GM12878 (cell line): ENCODE data around the gene KIF11. TPM values are rescaled to one million over a fixed set of nuclear protein-coding genes. Genes with fewer than 3 reads are reported as not detected.
A peak's percentile ranks its signal among the peaks of the same experiment; 100 is the strongest.

Experiments used
- ATF7 ChIP-seq: fragments of 450-650 bp; IDR thresholded peaks from 2 replicates; pipeline ENCODE4 v1.6.1; 2016; ENCODE audit warnings: low read depth, mild to moderate bottlenecking
- EGR1 ChIP-seq, 2 experiments: IDR thresholded peaks; 1 replicate in 1 of 2; 2 replicates in 1 of 2; pipeline ENCODE4 v1.6.1; 2011 to 2012; ENCODE audit warnings: low read depth in 2 of 2, low read length in 2 of 2, borderline replicate concordance in 1 of 2, mild to moderate bottlenecking in 1 of 2, moderate library complexity in 1 of 2
- ESRRA ChIP-seq: IDR thresholded peaks from 2 replicates; pipeline ENCODE4 v1.6.1; 2012; ENCODE audit warnings: mild to moderate bottlenecking, low read length, improper control_type of control experiment
- FOXK2 ChIP-seq: fragments of 450-650 bp; IDR thresholded peaks from 2 replicates; pipeline ENCODE4 v1.6.1; 2017; ENCODE audit warnings: mild to moderate bottlenecking, moderate library complexity
- NR2F1 ChIP-seq: fragments of 450-650 bp; conservative IDR thresholded peaks from 2 replicates; pipeline ENCODE4 v1.6.1; 2017; ENCODE audit warnings: mild to moderate bottlenecking
- SUZ12 ChIP-seq: fragments of 200-600 bp; sonication (generic); IDR thresholded peaks from one replicate; pipeline ENCODE4 v1.6.1; 2018; ENCODE audit warnings: antibody characterized with exemption, mild to moderate bottlenecking; ENCODE audit not compliant: unreplicated experiment
- polyA plus RNA-seq, 11 experiments: library from polyadenylated mRNA; depleted of rRNA in 4 of 11; unstranded in 6 of 11; stranded (reverse) in 5 of 11; fragments of >200 nt; fragmentation: Nextera tagmentation in 4 of 11; fragmentation: Illumina TruSeq in 1 of 11; extraction: Ambion mirVana in 4 of 11; extraction: Trizol in 1 of 11; gene quantifications; 1 replicate in 1 of 11; 2 replicates in 10 of 11; pipeline versions ENCODE4 v1.2.1 to v1.2.3, GENCODE V29; 2011 to 2016; ENCODE audit warnings: inconsistent platforms in 2 of 11, missing spikeins in 2 of 11, low read depth in 1 of 11
- total RNA-seq, 4 experiments: library from RNA; depleted of rRNA in 3 of 4; stranded (reverse); fragments of >200 nt in 3 of 4; fragmentation: Illumina TruSeq in 1 of 4; extraction: Trizol in 1 of 4; gene quantifications; 2 replicates each; pipeline versions ENCODE4 v1.2.1 to v1.2.3, GENCODE V29; 2013 to 2021
- TF ChIP-seq, protein P1 (sequence below): fragments of 450-650 bp; IDR thresholded peaks from 2 replicates; pipeline ENCODE4 v1.6.1; 2018; ENCODE audit warnings: borderline replicate concordance, mild to moderate bottlenecking; ENCODE audit not compliant: partially characterized antibody

KIF11 gene
- total and polyA plus RNA-seq, 10 of the 15 experiments (the other 5 are each of a cell fraction or from before 2014, with no cell fraction given): 14.1 to 79.8 (median 41.9) TPM

DNA sequence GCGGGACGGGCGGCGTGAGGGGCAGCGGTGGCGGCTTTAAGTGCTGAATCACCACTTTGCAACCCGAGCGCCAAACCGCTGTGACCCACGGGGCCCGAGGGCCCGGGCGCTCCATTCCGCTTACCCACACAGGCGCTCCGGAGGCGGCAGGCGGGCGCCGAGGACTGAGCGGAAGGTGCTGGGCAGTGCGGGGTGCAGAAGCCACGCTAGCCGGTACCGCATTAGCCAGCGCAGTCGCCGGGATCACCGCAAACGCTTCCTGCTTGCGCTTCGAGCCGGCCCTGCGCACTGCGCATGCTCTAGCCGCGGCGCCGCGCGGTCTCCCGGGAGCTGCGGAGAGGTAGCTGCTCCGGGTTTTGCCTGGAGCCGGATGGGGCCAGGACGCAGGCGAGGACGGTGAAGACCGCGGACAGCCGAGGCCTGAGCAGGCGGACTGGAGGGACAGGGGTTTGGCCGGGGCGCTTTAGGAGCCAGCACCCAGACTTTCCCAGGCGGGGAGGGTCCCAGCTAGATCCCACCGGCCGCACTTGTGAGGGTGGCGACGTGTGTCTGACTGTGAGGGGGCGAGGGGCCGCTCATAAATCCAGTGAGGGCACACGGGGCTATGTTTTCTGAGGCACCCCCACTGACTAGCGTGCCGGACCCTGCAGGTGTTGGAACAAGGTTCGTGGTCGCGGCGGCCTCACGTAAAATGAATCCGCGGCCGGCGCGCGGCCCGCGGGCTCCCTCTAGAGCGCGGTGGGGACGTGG, 19.0 kb upstream of the KIF11 start, which contains the start of gene IDE (continued):
- no peak for TF ChIP-seq SUZ12
- TF ChIP-seq EGR1 (IDR thresholded peaks at IDR 0.05; ENCODE audit: borderline replicate concordance in 1 of 2, low read depth in 2 of 2, low read length in 2 of 2): 0 out of 3 replicates have a peak, but pooled peaks of 1 of the 2 experiments have one; percentile 3
- no peak for TF ChIP-seq ATF7
- 0 out of 2 replicates have a peak, but pooled peaks have one; percentile 48 for TF ChIP-seq NR2F1
- TF ChIP-seq, protein P1, sequence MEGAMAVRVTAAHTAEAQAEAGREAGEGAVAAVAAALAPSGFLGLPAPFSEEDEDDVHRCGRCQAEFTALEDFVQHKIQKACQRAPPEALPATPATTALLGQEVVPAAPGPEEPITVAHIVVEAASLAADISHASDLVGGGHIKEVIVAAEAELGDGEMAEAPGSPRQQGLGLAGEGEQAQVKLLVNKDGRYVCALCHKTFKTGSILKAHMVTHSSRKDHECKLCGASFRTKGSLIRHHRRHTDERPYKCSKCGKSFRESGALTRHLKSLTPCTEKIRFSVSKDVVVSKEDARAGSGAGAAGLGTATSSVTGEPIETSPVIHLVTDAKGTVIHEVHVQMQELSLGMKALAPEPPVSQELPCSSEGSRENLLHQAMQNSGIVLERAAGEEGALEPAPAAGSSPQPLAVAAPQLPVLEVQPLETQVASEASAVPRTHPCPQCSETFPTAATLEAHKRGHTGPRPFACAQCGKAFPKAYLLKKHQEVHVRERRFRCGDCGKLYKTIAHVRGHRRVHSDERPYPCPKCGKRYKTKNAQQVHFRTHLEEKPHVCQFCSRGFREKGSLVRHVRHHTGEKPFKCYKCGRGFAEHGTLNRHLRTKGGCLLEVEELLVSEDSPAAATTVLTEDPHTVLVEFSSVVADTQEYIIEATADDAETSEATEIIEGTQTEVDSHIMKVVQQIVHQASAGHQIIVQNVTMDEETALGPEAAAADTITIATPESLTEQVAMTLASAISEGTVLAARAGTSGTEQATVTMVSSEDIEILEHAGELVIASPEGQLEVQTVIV: no peak
- TF ChIP-seq FOXK2: no peak
- no peak for TF ChIP-seq ESRRA
